GM12878 (cell line): ENCODE data around the gene CBFB. TPM values are rescaled to one million over a fixed set of nuclear protein-coding genes. Genes with fewer than 3 reads are reported as not detected.

ENCODE experiments used
- ATAC-seq: fragments of 200-7000 bp; cut with Tn5 transposase; 3 replicates; pipeline ENCODE4 v1.9.1; 2020; ENCODE audit warnings: mild to moderate bottlenecking, moderate library complexity
- BruUV-seq: library from RNA; stranded (reverse); fragments of 400-500 nt; replicated peaks from 2 replicates; lab custom pipeline; 2021; lab: Mats Ljungman, UMichigan
- CTCF ChIA-PET: fragments of 300-600 bp; sonication (Branson Sonifier 250); formaldehyde crosslinking; extraction: SDS; loops from one replicate; lab custom pipeline; 2021; ENCODE audit warnings: inconsistent platforms; lab: Yijun Ruan, JAX
- POLR2A ChIA-PET: fragments of 350-600 bp; formaldehyde crosslinking; extraction: SDS; loops from one replicate; lab custom pipeline; 2021; ENCODE audit warnings: inconsistent platforms; lab: Charles Lee
- RAD21 ChIA-PET: fragments of 300-600 bp; sonication (Branson Sonifier 250); formaldehyde crosslinking; loops from one replicate; lab custom pipeline; 2023; ENCODE audit warnings: antibody characterized with exemption; ENCODE audit not compliant: unreplicated experiment; lab: Charles Lee
- SMC1A ChIA-PET: fragments of 300-600 bp; sonication (Branson Sonifier 250); formaldehyde crosslinking; loops from one replicate; lab custom pipeline; 2023; ENCODE audit not compliant: unreplicated experiment, uncharacterized antibody; lab: Charles Lee
- DNase-seq: peaks from one replicate; pipeline ENCODE4 v3.0.0-alpha.2; 2011; ENCODE audit warnings: low read depth, low spot score
- FAIRE-seq: peaks from 3 replicates; lab custom pipeline; 2011; peaks lifted over from hg19 to GRCh38; lab: Jason Lieb, UNC
- H2AFZ ChIP-seq: 2 replicates; pipeline ENCODE4 v1.6.0; 2011; ENCODE audit warnings: low read depth, low read length, control low read depth; ENCODE audit not compliant: control insufficient read depth
- H3K27ac ChIP-seq: 2 replicates; pipeline ENCODE4 v1.5.1; 2011; ENCODE audit warnings: control low read depth; ENCODE audit not compliant: control insufficient read depth, insufficient read depth
- H3K27me3 ChIP-seq, 2 experiments: replicated peaks in 1 of 2; 2 replicates each; pipeline versions ENCODE4 v1.6.0 to v1.6.1; 2011; ENCODE audit warnings: low read length in 1 of 2; ENCODE audit not compliant: control insufficient read depth in 2 of 2, insufficient read depth in 2 of 2
- H3K36me3 ChIP-seq, 2 experiments: 2 replicates each; pipeline ENCODE4 v1.5.1; 2011; ENCODE audit warnings: low read length in 1 of 2; ENCODE audit not compliant: control insufficient read depth in 2 of 2, insufficient read depth in 2 of 2
- H3K4me1 ChIP-seq: 2 replicates; pipeline ENCODE4 v1.6.1; 2011; ENCODE audit warnings: mild to moderate bottlenecking, low read length, moderate library complexity, mixed read lengths; ENCODE audit not compliant: control insufficient read depth, insufficient read depth
- H3K4me2 ChIP-seq: 2 replicates; pipeline ENCODE4 v1.6.0; 2011; ENCODE audit warnings: control low read depth; ENCODE audit not compliant: control insufficient read depth, insufficient read depth
- H3K4me3 ChIP-seq: fragments of 200-600 bp; sonication (generic); 2 replicates; pipeline ENCODE4 v1.5.1; 2016
- H3K79me2 ChIP-seq: 2 replicates; pipeline ENCODE4 v1.6.0; 2011; ENCODE audit warnings: low read length; ENCODE audit not compliant: control insufficient read depth, insufficient read depth
- H3K9ac ChIP-seq: 2 replicates; pipeline ENCODE4 v1.8.0; 2011; ENCODE audit warnings: low read length, control low read depth, mixed read lengths; ENCODE audit not compliant: control insufficient read depth, insufficient read depth
- H3K9me3 ChIP-seq: replicated peaks from 3 replicates; pipeline ENCODE4 v1.5.1; 2011; ENCODE audit warnings: mild to moderate bottlenecking, low read length; ENCODE audit not compliant: control insufficient read depth, insufficient read depth
- H4K20me1 ChIP-seq: 2 replicates; pipeline ENCODE4 v1.6.0; 2011; ENCODE audit not compliant: control insufficient read depth, insufficient read depth
- E4F1 ChIP-seq: fragments of 450-650 bp; IDR thresholded peaks from 2 replicates; pipeline ENCODE4 v1.6.1; 2018; ENCODE audit warnings: borderline replicate concordance, mild to moderate bottlenecking; ENCODE audit not compliant: partially characterized antibody
- FOS ChIP-seq: IDR thresholded peaks from 3 replicates; pipeline ENCODE4 v1.6.1; 2011; ENCODE audit warnings: borderline replicate concordance; ENCODE audit not compliant: insufficient read length; ENCODE audit errors: extremely low read depth
- IKZF2 ChIP-seq, 2 experiments: fragments of 450-650 bp; IDR thresholded peaks; 2 replicates each; pipeline ENCODE4 v1.6.1; 2017; ENCODE audit warnings: mild to moderate bottlenecking in 2 of 2, moderate library complexity in 2 of 2
- NFYB ChIP-seq: IDR thresholded peaks from 2 replicates; pipeline ENCODE4 v1.6.1; 2011; ENCODE audit warnings: low read depth, mild to moderate bottlenecking, low read length, improper control_type of control experiment, moderate library complexity; ENCODE audit not compliant: insufficient read depth
- NR2C2 ChIP-seq: IDR thresholded peaks from 2 replicates; pipeline ENCODE4 v1.6.1; 2011; ENCODE audit warnings: borderline replicate concordance, low read depth; ENCODE audit not compliant: control insufficient read depth, insufficient read length
- PAX5 ChIP-seq: IDR thresholded peaks from 2 replicates; pipeline ENCODE4 v1.6.1; 2011; ENCODE audit warnings: low read depth, low read length, borderline replicate concordance
- PBX3 ChIP-seq: IDR thresholded peaks from 2 replicates; pipeline ENCODE4 v1.6.1; 2011; ENCODE audit warnings: mild to moderate bottlenecking, low read depth, low read length, moderate library complexity; ENCODE audit not compliant: insufficient replicate concordance
- PKNOX1 ChIP-seq: fragments of 450-650 bp; IDR thresholded peaks from 2 replicates; pipeline ENCODE4 v1.6.1; 2016; ENCODE audit warnings: mild to moderate bottlenecking
- POLR2AphosphoS2 ChIP-seq: IDR thresholded peaks from 2 replicates; pipeline ENCODE4 v1.6.1; 2011; ENCODE audit warnings: low read depth, mild to moderate bottlenecking, low read length, improper control_type of control experiment, moderate library complexity
- POU2F2 ChIP-seq: IDR thresholded peaks from 3 replicates; pipeline ENCODE4 v1.6.1; 2011; ENCODE audit warnings: low read depth, mild to moderate bottlenecking, low read length, borderline replicate concordance
- RUNX3 ChIP-seq: IDR thresholded peaks from 2 replicates; pipeline ENCODE4 v1.6.1; 2012; ENCODE audit warnings: low read length, inconsistent platforms
- ZNF592 ChIP-seq: fragments of 450-650 bp; IDR thresholded peaks from 2 replicates; pipeline ENCODE4 v1.6.1; 2017; ENCODE audit warnings: mild to moderate bottlenecking, moderate library complexity
- WGBS: methylation state at CpG from one replicate; pipeline ENCODE4 v1.1.6; 2016; ENCODE audit warnings: low lambda C conversion rate; ENCODE audit not compliant: insufficient replicate concordance, insufficient coverage; ENCODE audit errors: missing lambda C conversion rate; 5-methylcytosine and 5-hydroxymethylcytosine counted together
- in situ Hi-C: fragments of 300-500 bp; cut with MboI; formaldehyde crosslinking; loops from 9 replicates; pipeline ENCODE4 v1.14.3; 2018; ENCODE audit warnings: mixed read lengths
- intact Hi-C: fragments of 100-400 bp; cut with micrococcal nuclease; formaldehyde crosslinking; loops from one replicate; pipeline ENCODE4 v1.14.2; 2022; ENCODE audit not compliant: unreplicated experiment
- polyA plus RNA-seq, 11 experiments: library from polyadenylated mRNA; depleted of rRNA in 4 of 11; unstranded in 6 of 11; stranded (reverse) in 5 of 11; fragments of >200 nt; fragmentation: Nextera tagmentation in 4 of 11; fragmentation: Illumina TruSeq in 1 of 11; extraction: Ambion mirVana in 4 of 11; extraction: Trizol in 1 of 11; gene quantifications; 1 replicate in 1 of 11; 2 replicates in 10 of 11; pipeline versions ENCODE4 v1.2.1 to v1.2.3, GENCODE V29; 2011 to 2016; ENCODE audit warnings: inconsistent platforms in 2 of 11, missing spikeins in 2 of 11, low read depth in 1 of 11
- total RNA-seq, 4 experiments: library from RNA; depleted of rRNA in 3 of 4; stranded (reverse); fragments of >200 nt in 3 of 4; fragmentation: Illumina TruSeq in 1 of 4; extraction: Trizol in 1 of 4; gene quantifications; 2 replicates each; pipeline versions ENCODE4 v1.2.1 to v1.2.3, GENCODE V29; 2013 to 2021

CBFB gene
- total and polyA plus RNA-seq, 10 of the 15 experiments (the other 5 are each of a cell fraction or from before 2014, with no cell fraction given): 25.3 to 83.8 (median 65.7) TPM

GRCh38 chr16:66996324-66996982, 32.5 kb upstream of the CBFB start (continued):
- TF ChIP-seq PKNOX1 (no peak), PAX5 (no peak)

- intact Hi-C loops (no loop called here), in situ Hi-C loops (loop anchor here (10.0 to 25.0 kb wide), 2 partner anchors 62 to 415 kb away; partner anchors contain the start of genes CES2, CIAO2B and ZDHHC1)
- ChIA-PET POLR2A (no interaction called here), CTCF (interaction anchor here (0.6 to 1.1 kb wide), 3 partner anchors 20 to 86 kb away, joined by 3 to 4 read pairs (median 4); no protein-coding TSS in a partner anchor), RAD21 (no interaction called here), SMC1A (no interaction called here)
- H3K4me2 ChIP-seq: no peak overlapping the region
- ATAC-seq (no peak), FAIRE-seq (no peak), DNase-seq (no peak)
- WGBS: 35% methylated on average over 3 of the region's 3 CpGs
- no peak overlapping the region for H3K27ac ChIP-seq
- no peak overlapping the region for H3K4me3 ChIP-seq
- H3K36me3 ChIP-seq: no peaks in the 10 kb centered on the region
- H3K79me2 ChIP-seq: no peaks in the 10 kb centered on the region
- H2AFZ ChIP-seq: no peak overlapping the region
- BruUV-seq: no TSS peak
- no peaks in the 10 kb centered on the region; the same call in 1 of the 2 replicates for H3K4me1 ChIP-seq
- H3K27me3 ChIP-seq: peaks cover 0 to 1% of the 10 kb centered on the region in 2 experiments; a peak in 2 of 4 replicates
- no peaks in the 10 kb centered on the region for H4K20me1 ChIP-seq
- H3K9me3 ChIP-seq: no peaks in the 10 kb centered on the region
- H3K9ac ChIP-seq: no peak overlapping the region
- TF ChIP-seq POLR2AphosphoS2: no peak
- no peak for TF ChIP-seq PBX3
- TF ChIP-seq IKZF2 (IDR thresholded peaks at IDR 0.05): no peak
- no peak for TF ChIP-seq FOS
- no peak for TF ChIP-seq ZNF592
- TF ChIP-seq RUNX3: no peak
- no peak for TF ChIP-seq POU2F2
- TF ChIP-seq E4F1: no peak
- no peak for TF ChIP-seq NR2C2
- TF ChIP-seq NFYB: no peak
These were observed 32.0 kb upstream of the CBFB start for GRCh38 chr16:66996983-66997358.
